Measurements from ENCODE around the gene TADA2B.

TADA2B gene

DNA sequence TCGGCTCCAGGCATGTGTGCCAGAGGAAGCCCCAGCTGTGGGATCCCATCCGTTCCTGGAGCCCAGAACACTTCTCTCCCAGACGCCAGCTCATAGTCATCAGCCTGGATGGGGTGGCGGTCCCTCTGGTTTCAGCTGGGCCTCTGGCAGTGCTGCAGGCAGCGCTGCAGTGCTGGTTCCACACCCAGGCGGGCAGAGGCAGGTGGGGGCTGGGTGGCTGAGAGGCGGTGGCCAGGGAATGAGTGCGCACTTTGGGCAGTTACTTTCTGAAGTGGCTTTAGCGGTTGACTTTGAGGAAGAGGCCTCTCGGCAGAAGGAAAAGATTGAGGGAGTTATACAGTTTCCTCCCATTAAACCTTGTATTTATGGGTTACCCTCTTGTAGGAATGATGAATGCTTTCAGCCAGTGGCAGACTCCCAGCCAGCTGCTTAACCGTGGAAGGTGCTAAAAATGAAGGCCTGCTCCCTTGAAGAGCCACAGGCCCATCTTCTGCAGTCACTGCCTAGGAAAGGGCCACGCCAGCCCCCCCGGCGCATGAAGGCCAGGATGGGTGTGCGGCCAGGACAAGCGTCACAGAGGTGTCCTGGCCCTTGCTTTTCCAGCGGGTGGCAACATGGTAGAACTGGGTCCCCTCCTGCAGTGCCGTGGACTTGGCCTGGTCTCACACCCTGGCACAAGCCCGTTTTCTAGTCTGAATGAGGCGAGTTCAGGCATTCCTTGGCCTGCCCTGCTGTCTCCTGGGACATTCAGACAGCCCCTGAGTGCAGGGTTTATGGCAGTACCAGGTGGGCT is 9.9 kb downstream of the TADA2B start:
- Histone ChIP-seq H3K4me1 (ENCODE audit: control insufficient read depth, insufficient read depth, low read length, poor library complexity, severe bottlenecking) (peaks cover 13% of the 10 kb centered on the region), H3K27ac (ENCODE audit: insufficient read depth, low read length, poor library complexity, severe bottlenecking) (no peak overlapping the region), H3K4me3 (ENCODE audit: insufficient read depth, low read depth, low read length, poor library complexity, severe bottlenecking) (no peak overlapping the region), H3K9me3 (ENCODE audit: control insufficient read depth, low read length) (no peaks in the 10 kb centered on the region), H3K36me3 (ENCODE audit: control insufficient read depth, insufficient read depth, low read length) (peaks cover 46% of the 10 kb centered on the region), H3K27me3 (replicated peaks; ENCODE audit: control insufficient read depth, insufficient read depth, low read length, poor library complexity, severe bottlenecking) (no peaks in the 10 kb centered on the region)
- DNase-seq = no peak

DNA sequence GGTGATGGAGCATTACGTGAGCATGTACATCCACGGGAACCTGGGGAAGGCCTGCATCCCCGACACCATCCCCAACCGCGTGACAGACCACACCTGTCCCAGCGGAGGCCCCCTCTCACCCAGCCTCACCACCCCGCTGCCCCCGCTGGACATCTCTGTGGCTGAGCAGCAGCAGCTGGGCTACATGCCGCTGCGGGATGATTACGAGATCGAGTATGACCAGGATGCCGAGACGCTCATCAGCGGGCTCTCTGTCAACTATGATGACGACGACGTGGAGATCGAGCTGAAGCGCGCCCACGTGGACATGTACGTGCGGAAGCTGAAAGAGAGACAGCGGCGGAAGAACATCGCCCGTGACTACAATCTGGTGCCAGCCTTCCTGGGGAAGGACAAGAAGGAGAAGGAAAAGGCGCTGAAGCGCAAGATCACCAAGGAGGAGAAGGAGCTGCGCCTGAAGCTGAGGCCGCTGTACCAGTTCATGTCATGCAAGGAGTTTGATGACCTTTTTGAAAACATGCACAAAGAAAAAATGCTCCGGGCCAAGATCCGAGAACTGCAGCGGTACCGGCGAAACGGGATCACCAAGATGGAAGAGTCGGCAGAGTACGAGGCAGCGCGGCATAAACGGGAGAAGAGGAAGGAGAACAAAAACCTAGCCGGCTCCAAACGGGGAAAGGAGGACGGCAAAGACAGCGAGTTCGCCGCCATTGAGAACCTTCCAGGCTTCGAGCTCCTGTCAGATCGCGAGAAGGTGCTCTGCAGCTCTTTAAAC is 11.1 kb downstream of the TADA2B start:
- Histone ChIP-seq H3K4me1 (ENCODE audit: control insufficient read depth, insufficient read depth, low read length, poor library complexity, severe bottlenecking) (peaks cover 13% of the 10 kb centered on the region), H3K9me3 (ENCODE audit: control insufficient read depth, low read length) (no peaks in the 10 kb centered on the region), H3K27me3 (replicated peaks; ENCODE audit: control insufficient read depth, insufficient read depth, low read length, poor library complexity, severe bottlenecking) (no peaks in the 10 kb centered on the region), H3K27ac (ENCODE audit: insufficient read depth, low read length, poor library complexity, severe bottlenecking) (no peak overlapping the region), H3K36me3 (ENCODE audit: control insufficient read depth, insufficient read depth, low read length) (peaks cover 49% of the 10 kb centered on the region), H3K4me3 (ENCODE audit: insufficient read depth, low read depth, low read length, poor library complexity, severe bottlenecking) (no peak overlapping the region)
- no peak for DNase-seq

DNA sequence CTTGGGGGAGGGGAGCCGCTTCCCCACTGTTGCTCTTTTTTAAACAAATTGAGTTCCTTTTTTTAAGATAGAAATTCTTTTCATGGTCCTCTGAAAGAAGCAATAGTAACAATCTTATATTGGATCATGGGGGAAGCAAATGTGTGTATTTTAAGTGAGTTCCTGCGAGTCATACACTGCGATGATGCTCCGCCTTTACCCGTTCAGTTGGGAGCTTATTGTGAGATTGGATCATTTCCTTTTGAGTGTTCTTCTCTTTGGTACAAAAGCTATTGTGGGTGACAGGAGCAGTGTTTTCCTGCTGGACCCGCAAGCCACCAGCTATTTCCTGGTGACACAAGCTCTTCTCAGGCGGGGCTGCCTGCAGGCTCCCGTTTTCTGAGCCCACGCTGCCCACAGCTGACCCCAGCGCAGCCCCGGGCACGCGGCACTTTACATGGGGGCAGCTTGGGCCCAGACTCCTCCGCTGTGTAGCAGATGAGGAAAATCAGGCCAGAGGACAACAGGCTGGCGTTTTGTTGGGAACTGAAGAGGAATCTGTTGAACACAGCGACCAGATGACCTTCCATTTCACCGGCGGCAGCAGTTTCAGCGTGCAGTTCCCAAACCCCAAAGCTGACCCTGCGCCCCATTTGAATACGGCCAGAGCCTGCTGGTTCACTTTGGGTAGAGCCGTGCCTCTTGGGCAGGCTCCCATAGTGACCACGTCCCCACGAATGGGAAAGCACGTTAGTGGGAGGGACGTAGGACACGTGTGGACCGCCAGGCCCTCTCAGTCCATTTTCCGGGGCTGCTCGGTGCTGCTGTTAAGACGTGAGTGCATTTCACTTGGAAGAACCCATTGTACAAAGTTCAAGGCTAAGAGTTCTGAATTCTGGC is 12.2 kb downstream of the TADA2B start:
- Histone ChIP-seq H3K4me3 (ENCODE audit: insufficient read depth, low read depth, low read length, poor library complexity, severe bottlenecking) (no peak overlapping the region), H3K36me3 (ENCODE audit: control insufficient read depth, insufficient read depth, low read length) (peaks cover 59% of the 10 kb centered on the region), H3K4me1 (ENCODE audit: control insufficient read depth, insufficient read depth, low read length, poor library complexity, severe bottlenecking) (peaks cover 11% of the 10 kb centered on the region), H3K9me3 (ENCODE audit: control insufficient read depth, low read length) (no peaks in the 10 kb centered on the region), H3K27ac (ENCODE audit: insufficient read depth, low read length, poor library complexity, severe bottlenecking) (no peak overlapping the region), H3K27me3 (replicated peaks; ENCODE audit: control insufficient read depth, insufficient read depth, low read length, poor library complexity, severe bottlenecking) (no peaks in the 10 kb centered on the region)
- no peak for DNase-seq

DNA sequence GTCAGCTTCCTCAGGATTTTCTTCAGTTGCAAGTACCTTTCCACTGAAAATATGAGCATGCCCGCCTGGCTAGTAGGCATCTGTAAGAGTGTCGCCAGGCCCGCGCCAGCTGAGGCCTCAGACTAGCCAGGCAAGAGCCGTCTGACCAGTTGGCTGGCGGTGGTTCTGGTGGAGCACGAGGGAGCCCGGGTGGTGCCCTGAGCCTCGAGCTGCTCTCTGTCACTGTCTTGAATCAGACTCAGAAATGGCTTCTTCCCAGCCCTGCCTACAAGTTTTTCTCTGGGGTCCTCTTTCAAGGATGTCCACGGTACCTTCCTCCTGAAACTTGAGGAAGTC is 12.8 kb downstream of the TADA2B start:
- no peaks in the 10 kb centered on the region for H3K27me3 ChIP-seq (replicated peaks; ENCODE audit: control insufficient read depth, insufficient read depth, low read length, poor library complexity, severe bottlenecking)
- H3K4me3 ChIP-seq (ENCODE audit: insufficient read depth, low read depth, low read length, poor library complexity, severe bottlenecking) = no peak overlapping the region
- no peaks in the 10 kb centered on the region for H3K9me3 ChIP-seq (ENCODE audit: control insufficient read depth, low read length)
- peaks cover 60% of the 10 kb centered on the region for H3K36me3 ChIP-seq (ENCODE audit: control insufficient read depth, insufficient read depth, low read length)
- no peak for DNase-seq
- H3K4me1 ChIP-seq (ENCODE audit: control insufficient read depth, insufficient read depth, low read length, poor library complexity, severe bottlenecking) = peaks cover 8% of the 10 kb centered on the region
- H3K27ac ChIP-seq (ENCODE audit: insufficient read depth, low read length, poor library complexity, severe bottlenecking) = no peak overlapping the region

DNA sequence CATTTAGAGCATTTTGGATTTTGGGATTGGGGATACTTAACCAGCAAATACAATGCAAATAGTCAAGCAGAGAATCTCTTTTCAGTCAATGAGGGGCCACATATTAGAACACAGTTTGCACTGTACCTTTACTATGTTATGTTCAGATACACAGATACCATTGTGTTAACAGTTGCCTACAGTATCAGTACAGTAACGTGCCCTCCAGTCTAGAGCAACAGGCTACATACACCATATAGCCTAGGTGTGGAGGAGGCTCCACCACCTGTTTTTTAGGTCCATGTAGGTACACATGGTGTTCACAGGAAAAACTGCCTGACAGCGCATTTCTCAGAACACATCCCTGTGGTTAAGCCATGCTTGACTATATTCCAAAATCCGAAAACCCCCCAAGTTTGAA is 15.6 kb downstream of the TADA2B start:
- Histone ChIP-seq H3K36me3 (ENCODE audit: control insufficient read depth, insufficient read depth, low read length) (peaks cover 75% of the 10 kb centered on the region), H3K4me1 (ENCODE audit: control insufficient read depth, insufficient read depth, low read length, poor library complexity, severe bottlenecking) (no peaks in the 10 kb centered on the region), H3K9me3 (ENCODE audit: control insufficient read depth, low read length) (no peaks in the 10 kb centered on the region), H3K27me3 (replicated peaks; ENCODE audit: control insufficient read depth, insufficient read depth, low read length, poor library complexity, severe bottlenecking) (no peaks in the 10 kb centered on the region), H3K27ac (ENCODE audit: insufficient read depth, low read length, poor library complexity, severe bottlenecking) (no peak overlapping the region), H3K4me3 (ENCODE audit: insufficient read depth, low read depth, low read length, poor library complexity, severe bottlenecking) (no peak overlapping the region)
- no peak for DNase-seq

DNA sequence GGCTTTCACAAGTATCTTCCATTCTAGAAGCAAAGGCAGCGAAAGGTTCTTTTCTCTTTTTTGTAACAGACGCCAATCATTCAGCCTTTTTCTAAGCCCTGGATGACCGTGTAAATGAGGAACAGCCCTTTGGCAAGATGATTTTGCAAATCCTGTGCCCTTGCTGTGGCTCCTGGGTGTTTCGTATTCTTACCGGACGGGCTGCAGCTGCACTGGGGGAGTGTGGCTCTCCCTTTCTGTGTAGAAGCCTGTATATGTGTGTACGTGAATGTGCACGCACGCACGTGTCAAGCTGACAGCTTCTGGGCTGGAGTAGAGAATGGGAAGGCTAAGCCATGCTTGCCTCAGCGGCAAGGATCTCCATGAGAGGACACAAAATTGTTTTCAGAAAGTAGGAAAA is 16.5 kb downstream of the TADA2B start:
- H3K27ac ChIP-seq (ENCODE audit: insufficient read depth, low read length, poor library complexity, severe bottlenecking) = no peak overlapping the region
- H3K9me3 ChIP-seq (ENCODE audit: control insufficient read depth, low read length) = no peaks in the 10 kb centered on the region
- no peak overlapping the region for H3K4me3 ChIP-seq (ENCODE audit: insufficient read depth, low read depth, low read length, poor library complexity, severe bottlenecking)
- H3K36me3 ChIP-seq (ENCODE audit: control insufficient read depth, insufficient read depth, low read length) = peaks cover 71% of the 10 kb centered on the region
- H3K27me3 ChIP-seq (replicated peaks; ENCODE audit: control insufficient read depth, insufficient read depth, low read length, poor library complexity, severe bottlenecking) = no peaks in the 10 kb centered on the region
- H3K4me1 ChIP-seq (ENCODE audit: control insufficient read depth, insufficient read depth, low read length, poor library complexity, severe bottlenecking) = no peaks in the 10 kb centered on the region
- no peak for DNase-seq

DNA sequence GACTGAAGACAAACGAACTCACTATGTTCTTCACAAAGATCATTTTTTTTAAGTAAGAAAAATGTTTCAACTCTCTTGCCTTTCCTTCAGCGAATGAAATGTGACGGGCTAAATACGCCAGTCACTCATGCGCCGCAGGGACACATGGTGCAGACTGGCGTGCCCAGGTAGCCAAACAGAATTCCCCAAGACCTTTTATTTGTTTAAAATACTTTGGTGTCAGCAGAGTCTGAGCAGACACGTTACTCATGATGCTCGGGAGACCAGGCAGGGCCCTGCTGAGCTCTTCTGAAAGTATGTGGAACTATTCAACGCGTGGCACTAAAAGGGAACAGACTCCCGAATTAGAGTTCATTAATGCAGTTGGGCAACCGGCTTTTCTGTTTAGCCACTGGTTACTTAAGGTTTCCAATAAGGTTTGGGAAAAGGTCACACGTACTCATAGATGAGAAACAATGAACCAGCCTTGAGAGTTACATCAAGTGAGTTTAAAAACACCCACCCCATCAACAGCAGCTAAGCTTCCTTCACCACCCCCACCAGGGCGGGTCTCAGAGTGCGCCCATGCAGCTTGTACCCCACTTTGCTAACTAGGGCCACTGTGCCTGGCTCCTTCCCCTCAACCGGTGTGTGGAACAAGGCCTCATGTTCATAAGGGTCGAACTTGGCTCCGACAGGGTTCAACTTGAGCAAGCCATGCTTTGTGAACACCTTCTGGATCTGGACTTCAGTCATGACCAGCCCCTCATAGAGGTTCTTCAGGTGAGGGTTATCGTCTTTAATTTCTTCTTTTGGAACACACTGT is 17.4 kb downstream of the TADA2B start:
- Histone ChIP-seq H3K27ac (ENCODE audit: insufficient read depth, low read length, poor library complexity, severe bottlenecking) (no peak overlapping the region), H3K4me1 (ENCODE audit: control insufficient read depth, insufficient read depth, low read length, poor library complexity, severe bottlenecking) (no peaks in the 10 kb centered on the region), H3K9me3 (ENCODE audit: control insufficient read depth, low read length) (no peaks in the 10 kb centered on the region), H3K4me3 (ENCODE audit: insufficient read depth, low read depth, low read length, poor library complexity, severe bottlenecking) (no peak overlapping the region), H3K27me3 (replicated peaks; ENCODE audit: control insufficient read depth, insufficient read depth, low read length, poor library complexity, severe bottlenecking) (no peaks in the 10 kb centered on the region), H3K36me3 (ENCODE audit: control insufficient read depth, insufficient read depth, low read length) (peaks cover 67% of the 10 kb centered on the region)
- no peak for DNase-seq

DNA sequence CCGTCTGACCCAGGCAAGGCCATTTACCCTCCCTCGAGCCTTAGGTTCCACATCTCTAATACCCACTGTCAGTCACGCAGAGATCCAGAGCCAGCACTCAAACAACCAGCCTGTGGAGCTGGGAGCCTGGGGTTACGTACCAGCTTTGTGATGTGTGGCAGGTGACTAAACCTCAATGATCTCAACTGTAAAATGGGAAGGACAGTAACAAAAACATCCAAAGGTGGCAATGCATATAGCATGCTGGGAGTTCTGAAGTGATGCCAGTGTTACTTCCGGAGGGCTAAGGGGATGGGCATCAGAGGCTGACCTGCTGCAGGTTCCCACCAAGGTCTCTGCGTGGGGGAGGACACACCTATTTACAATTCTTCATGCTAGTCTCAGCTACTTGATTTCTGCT is 18.6 kb downstream of the TADA2B start:
- no peaks in the 10 kb centered on the region for H3K9me3 ChIP-seq (ENCODE audit: control insufficient read depth, low read length)
- peaks cover 10% of the 10 kb centered on the region for H3K4me1 ChIP-seq (ENCODE audit: control insufficient read depth, insufficient read depth, low read length, poor library complexity, severe bottlenecking)
- H3K4me3 ChIP-seq (ENCODE audit: insufficient read depth, low read depth, low read length, poor library complexity, severe bottlenecking) = no peak overlapping the region
- no peak for DNase-seq
- H3K36me3 ChIP-seq (ENCODE audit: control insufficient read depth, insufficient read depth, low read length) = peaks cover 55% of the 10 kb centered on the region
- no peaks in the 10 kb centered on the region for H3K27me3 ChIP-seq (replicated peaks; ENCODE audit: control insufficient read depth, insufficient read depth, low read length, poor library complexity, severe bottlenecking)
- no peak overlapping the region for H3K27ac ChIP-seq (ENCODE audit: insufficient read depth, low read length, poor library complexity, severe bottlenecking)

DNA sequence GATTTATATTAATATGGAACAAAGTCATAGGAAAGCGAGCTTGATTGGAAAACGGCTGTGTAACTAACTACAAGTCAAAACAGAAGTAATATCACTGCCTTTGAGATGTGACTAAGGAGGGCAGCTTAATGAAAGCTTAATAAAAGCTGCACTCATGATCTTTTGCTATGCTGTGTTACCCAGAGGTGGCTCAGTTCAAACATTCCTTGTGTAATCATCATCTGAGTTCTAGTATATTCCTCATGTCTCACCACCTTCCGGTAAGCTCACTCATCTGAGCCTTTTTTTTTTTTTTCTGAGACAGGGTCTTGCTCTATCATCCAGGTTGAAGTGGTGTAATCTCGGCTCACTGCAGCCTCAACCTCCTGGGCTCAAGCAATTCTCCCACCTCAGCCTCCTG is 19.6 kb downstream of the TADA2B start:
- DNase-seq = no peak
- Histone ChIP-seq H3K9me3 (ENCODE audit: control insufficient read depth, low read length) (no peaks in the 10 kb centered on the region), H3K4me1 (ENCODE audit: control insufficient read depth, insufficient read depth, low read length, poor library complexity, severe bottlenecking) (peaks cover 17% of the 10 kb centered on the region), H3K36me3 (ENCODE audit: control insufficient read depth, insufficient read depth, low read length) (peaks cover 54% of the 10 kb centered on the region), H3K4me3 (ENCODE audit: insufficient read depth, low read depth, low read length, poor library complexity, severe bottlenecking) (no peak overlapping the region), H3K27me3 (replicated peaks; ENCODE audit: control insufficient read depth, insufficient read depth, low read length, poor library complexity, severe bottlenecking) (no peaks in the 10 kb centered on the region), H3K27ac (ENCODE audit: insufficient read depth, low read length, poor library complexity, severe bottlenecking) (no peak overlapping the region)

Data from effector memory CD4-positive, alpha-beta T cell (primary cell).